Body of pancreas (tissue), 4 donors: ENCODE measurements around the gene MECP2. TPM values are rescaled to one million over a fixed set of nuclear protein-coding genes. Genes with fewer than 3 reads are reported as not detected.
A peak's percentile ranks its signal among the peaks of the same experiment; 100 is the strongest.

Source experiments
- ATAC-seq: fragments of 150-250 bp; one replicate; pipeline ENCODE4 v1.9.1; 2016
- DNase-seq, 4 donors: peaks; one replicate each; pipeline ENCODE4 v3.0.0-alpha.2; 2019
- H3K27ac ChIP-seq, 4 donors: fragments of 200-600 bp; sonication (generic); 1 replicate in 3 of 4; 2 replicates in 1 of 4; pipeline versions ENCODE4 v1.5.1 to v1.6.1; 2016 to 2019; ENCODE audit warnings: mild to moderate bottlenecking in 1 of 4, mixed read lengths in 1 of 4, moderate library complexity in 1 of 4
- H3K27me3 ChIP-seq, 2 donors: fragments of 200-600 bp; sonication (generic); one replicate each; pipeline ENCODE4 v1.6.0; 2016; ENCODE audit warnings: mild to moderate bottlenecking in 1 of 2
- H3K36me3 ChIP-seq, 2 donors: fragments of 200-600 bp; sonication (generic); replicated peaks in 1 of 2; 2 replicates each; pipeline ENCODE4 v1.5.1; 2016; ENCODE audit warnings: low read depth in 2 of 2; ENCODE audit not compliant: insufficient read depth in 1 of 2
- H3K4me1 ChIP-seq: fragments of 200-600 bp; sonication (generic); one replicate; pipeline ENCODE4 v1.6.0; 2016
- H3K4me3 ChIP-seq, 2 donors: fragments of 200-600 bp; sonication (generic); 1 replicate in 1 of 2; 2 replicates in 1 of 2; pipeline ENCODE4 v1.5.1; 2016 to 2019
- H3K9me3 ChIP-seq, 3 donors: fragments of 200-600 bp; sonication (generic); 1 replicate in 2 of 3; 2 replicates in 1 of 3; pipeline ENCODE4 v1.5.1; 2016
- CTCF ChIP-seq, 7 experiments: fragments of 450-650 bp in 4 of 7; fragments of 200-600 bp in 3 of 7; sonication (generic) in 3 of 7; IDR thresholded peaks; one replicate each; pipeline ENCODE4 v1.5.1; 2016 to 2019; ENCODE audit warnings: antibody characterized with exemption in 7 of 7
- POLR2A ChIP-seq, 3 donors: fragments of 450-650 bp; IDR thresholded peaks; one replicate each; pipeline ENCODE4 v1.6.1; 2016; ENCODE audit warnings: antibody characterized with exemption in 3 of 3, mild to moderate bottlenecking in 2 of 3
- WGBS, 2 donors: methylation state at CpG; one replicate each; pipeline ENCODE4 v1.1.5; 2017; 5-methylcytosine and 5-hydroxymethylcytosine counted together
- intact Hi-C: fragments of 100-400 bp; cut with DNase I; formaldehyde crosslinking; loops from one replicate; pipeline ENCODE4 v1.15.1; 2023
- total RNA-seq, 2 donors: library from RNA; depleted of rRNA; stranded (reverse); fragments of >200 nt; gene quantifications; one replicate each; pipeline ENCODE4 v1.1.0, GENCODE V29; 2016

Gene MECP2
- total RNA-seq, 2 donors from 2014 or later: 27.8 to 36.3 TPM

DNA sequence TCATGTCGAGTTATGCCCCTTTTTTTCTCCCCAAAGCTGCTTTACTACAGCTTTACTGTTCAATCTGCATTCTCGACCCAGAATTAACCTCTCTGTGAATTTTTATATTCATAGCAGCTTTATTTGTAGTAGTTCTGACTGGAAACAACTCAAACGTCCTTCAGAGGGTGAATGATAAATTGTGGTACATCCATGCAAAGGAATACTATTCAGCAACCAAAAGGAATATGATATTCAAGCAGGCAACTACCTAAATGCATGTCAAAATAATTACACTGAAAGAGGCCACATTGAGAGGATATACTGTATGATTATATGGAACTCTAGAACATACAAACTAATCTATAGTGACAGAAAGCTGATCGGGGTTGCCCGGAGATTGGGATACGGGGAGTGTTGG lies 20.0 kb upstream of the MECP2 start:
- no peak overlapping the region for H3K4me3 ChIP-seq
- TF ChIP-seq POLR2A (IDR thresholded peaks at IDR 0.05): no peak
- TF ChIP-seq CTCF (IDR thresholded peaks at IDR 0.05): no peak
- H3K27me3 ChIP-seq: no peaks in the 10 kb centered on the region
- H3K36me3 ChIP-seq: no peaks in the 10 kb centered on the region
- no peak for DNase-seq
- no peaks in the 10 kb centered on the region for H3K9me3 ChIP-seq
- no peak for ATAC-seq
- peaks cover 12% of the 10 kb centered on the region for H3K4me1 ChIP-seq
- intact Hi-C loops: no loop called here
- H3K27ac ChIP-seq: no peak overlapping the region
- WGBS, 2 donors: 64 to 82% methylated on average over 6 of the region's 6 CpGs

- intact Hi-C loops: no loop called here
- DNase-seq (no peak), ATAC-seq (no peak)
- H3K27ac ChIP-seq: peak overlapping the region in 3 of 4 donors; percentile 9 to 38 (median 36)
- H3K36me3 ChIP-seq: no peaks in the 10 kb centered on the region
- no peaks in the 10 kb centered on the region for H3K9me3 ChIP-seq
- H3K27me3 ChIP-seq: no peaks in the 10 kb centered on the region
- H3K4me3 ChIP-seq: no peak overlapping the region
- no peak for TF ChIP-seq CTCF (IDR thresholded peaks at IDR 0.05)
- TF ChIP-seq POLR2A (IDR thresholded peaks at IDR 0.05): no peak
- peaks cover 6% of the 10 kb centered on the region for H3K4me1 ChIP-seq
- WGBS, 2 donors: 74 to 80% methylated on average over 4 to 5 of the region's 19 CpGs
These were observed 19.1 kb upstream of the MECP2 start for GRCh38 chrX:154116426-154117211.

DNA sequence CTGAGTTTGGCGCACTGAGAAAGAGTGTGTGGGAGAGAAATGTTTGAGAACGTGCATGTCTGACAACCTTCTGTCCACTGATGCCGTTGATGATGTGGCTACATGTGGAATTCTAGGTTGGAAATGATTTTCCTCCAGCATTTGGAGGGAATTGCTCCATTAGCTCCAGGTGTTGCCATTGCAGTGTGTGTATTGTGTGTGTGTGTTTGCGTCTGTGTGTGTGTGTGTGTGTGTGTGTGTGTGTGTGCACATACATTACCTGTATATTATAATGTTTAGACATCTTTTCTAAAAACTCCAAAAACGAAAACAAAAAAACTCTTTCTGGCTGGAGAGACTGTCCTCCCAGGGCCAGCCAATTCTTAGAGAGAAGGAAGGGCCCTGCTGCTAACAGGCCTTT lies 18.2 kb upstream of the MECP2 start:
- intact Hi-C loops: no loop called here
- DNase-seq (no peak), ATAC-seq (no peak)
- no peak for TF ChIP-seq POLR2A (IDR thresholded peaks at IDR 0.05)
- no peak for TF ChIP-seq CTCF (IDR thresholded peaks at IDR 0.05)
- Histone ChIP-seq H3K36me3 (no peaks in the 10 kb centered on the region), H3K4me1 (peaks cover 6% of the 10 kb centered on the region), H3K27me3 (no peaks in the 10 kb centered on the region), H3K4me3 (no peak overlapping the region), H3K9me3 (no peaks in the 10 kb centered on the region), H3K27ac (peak overlapping the region in 3 of 4 donors; percentile 38 to 74 (median 72))
- 69 to 74% methylated on average over 5 of the region's 5 CpGs for WGBS, 2 donors

- TF ChIP-seq CTCF (IDR thresholded peaks at IDR 0.05): no peak
- TF ChIP-seq POLR2A (IDR thresholded peaks at IDR 0.05): no peak
- Histone ChIP-seq H3K27ac (peak overlapping the region in 3 of 4 donors; percentile 38 to 74 (median 72)), H3K9me3 (no peaks in the 10 kb centered on the region), H3K4me1 (peaks cover 6% of the 10 kb centered on the region), H3K4me3 (no peak overlapping the region), H3K27me3 (no peaks in the 10 kb centered on the region), H3K36me3 (no peaks in the 10 kb centered on the region)
- intact Hi-C loops: no loop called here
- ATAC-seq: no peak
- WGBS, 2 donors: 66 to 70% methylated on average over 3 to 10 of the region's 10 CpGs
- DNase-seq: no peak
These were observed 17.6 kb upstream of the MECP2 start for GRCh38 chrX:154115071-154115470.

DNA sequence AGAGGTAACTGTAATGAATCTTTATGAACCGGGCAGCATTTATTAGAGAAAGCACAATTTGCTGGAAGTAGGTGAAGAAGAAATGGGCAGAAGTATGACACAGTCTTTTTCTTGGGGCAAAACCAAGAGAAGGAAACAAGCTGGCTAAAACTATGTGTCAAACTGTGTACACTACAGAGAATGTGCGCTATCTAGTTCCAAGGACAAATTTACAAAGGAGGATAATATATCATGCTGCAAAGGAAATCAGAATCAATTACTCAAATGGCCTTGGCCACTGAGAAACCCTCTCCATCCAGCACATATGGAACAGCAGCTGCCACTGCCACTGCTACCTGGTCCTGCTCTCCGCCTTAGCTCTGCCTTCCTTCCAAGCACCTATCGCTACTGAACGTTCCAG lies 17.1 kb upstream of the MECP2 start:
- H3K27ac ChIP-seq: peak overlapping the region in 3 of 4 donors; percentile 2 to 74 (median 72)
- ATAC-seq (peak; percentile 52), DNase-seq (no peak)
- no peak overlapping the region for H3K4me3 ChIP-seq
- H3K27me3 ChIP-seq: no peaks in the 10 kb centered on the region
- H3K4me1 ChIP-seq: peaks cover 6% of the 10 kb centered on the region
- TF ChIP-seq CTCF (IDR thresholded peaks at IDR 0.05): no peak
- TF ChIP-seq POLR2A (IDR thresholded peaks at IDR 0.05): no peak
- 36 to 44% methylated on average over 2 to 5 of the region's 5 CpGs for WGBS, 2 donors
- intact Hi-C loops: no loop called here
- H3K9me3 ChIP-seq: no peaks in the 10 kb centered on the region
- no peaks in the 10 kb centered on the region for H3K36me3 ChIP-seq
